ENCODE measurements around the gene PRKCB. TPM values are rescaled to one million over a fixed set of nuclear protein-coding genes. Genes with fewer than 3 reads are reported as not detected.

PRKCB gene
- total and polyA plus RNA-seq, 2 of the 8 experiments (the other 6 are each of a cell fraction or from before 2014, with no cell fraction given): 7.1 to 12.1 TPM

DNA sequence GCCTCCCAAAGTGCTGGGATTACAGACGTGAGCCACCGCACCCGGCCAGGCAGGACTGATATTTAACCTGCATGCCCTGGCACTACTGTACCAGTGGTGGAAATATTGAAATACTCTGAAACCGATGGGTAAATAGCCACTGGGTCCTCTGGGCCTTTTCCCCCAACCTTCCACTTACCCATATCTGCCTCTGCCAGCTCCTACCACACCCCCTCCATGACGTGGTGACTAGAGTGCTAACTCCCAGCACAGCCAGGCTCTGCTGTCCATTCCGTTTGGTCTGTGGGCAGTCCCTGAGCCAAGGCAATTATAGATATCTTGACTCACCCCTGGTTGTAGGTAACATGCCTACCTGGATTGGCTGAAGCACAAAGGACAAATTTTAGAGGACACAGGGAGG is 187.8 kb downstream of the PRKCB start (continued):
- TF ChIP-seq POU5F1 (IDR thresholded peaks at IDR 0.05; ENCODE audit: low read depth, low read length) (no peak), POLR2A (IDR thresholded peaks at IDR 0.05; ENCODE audit: control extremely low read depth in 1 of 2, low read depth in 2 of 2, low read length in 2 of 2) (no peak), RNF2 (IDR thresholded peaks at IDR 0.05; ENCODE audit: borderline replicate concordance, low read depth, low read length, missing control alignments, poor library complexity, severe bottlenecking) (no peak), SP4 (IDR thresholded peaks at IDR 0.05; ENCODE audit: low read length) (no peak), PHF8 (conservative IDR thresholded peaks at IDR 0.05; ENCODE audit: low read depth, low read length) (no peak), CHD1 (IDR thresholded peaks at IDR 0.05; ENCODE audit: low read depth, low read length) (no peak)
